NCI-H1417 treated with DMSO at 0.1 percent for 48 hours (cell line): ENCODE measurements around the gene APOH.

Experiments used
- DNase-seq: peaks from one replicate; lab custom pipeline; 2025; lab: John Stamatoyannopoulos, UW

APOH gene

DNA sequence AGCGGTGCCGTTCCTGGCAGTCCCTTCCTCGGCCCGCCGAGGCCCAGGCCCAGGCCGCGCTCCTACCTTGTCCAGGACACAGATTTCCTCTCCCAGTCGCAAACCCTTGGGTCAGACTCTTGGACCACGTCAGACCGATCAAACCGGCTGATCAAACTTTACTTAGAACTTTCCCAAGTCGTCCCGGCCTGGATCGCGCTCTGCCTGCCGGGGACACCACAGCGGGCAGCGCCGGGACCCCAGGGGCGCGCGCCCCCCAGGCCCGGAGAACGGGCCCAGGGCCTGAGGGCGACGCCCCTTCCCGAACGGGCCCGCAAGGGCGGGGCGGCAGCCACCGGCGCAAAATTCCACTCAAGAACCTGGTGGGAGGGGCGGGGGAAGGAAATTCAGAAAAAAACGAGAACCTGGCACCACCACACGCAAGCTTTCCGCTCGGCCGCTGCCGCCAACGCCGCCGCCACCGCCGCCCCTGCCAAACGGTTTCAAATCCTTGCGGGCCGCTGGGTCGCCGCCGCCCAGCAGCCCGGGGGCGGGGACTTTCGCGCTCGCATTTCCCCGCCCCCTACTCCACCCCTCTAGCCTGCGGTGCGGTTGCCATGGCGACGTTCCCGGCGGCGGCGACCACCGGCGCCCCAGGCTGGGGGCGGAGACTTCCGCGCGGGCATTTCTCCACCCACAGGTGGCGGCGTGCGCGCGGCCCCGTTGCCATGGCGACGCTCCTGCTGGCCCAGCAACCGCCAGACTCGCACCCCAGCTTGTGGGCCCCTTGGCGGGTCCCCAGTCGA is 37.4 kb downstream of the APOH start, which contains the start of gene CEP112:
Gene CEP112, minus strand, starts transcription at position 541 of the 785 bp plus-strand sequence.
- DNase-seq: peak; percentile 34

- no peak for DNase-seq
These were observed 38.2 kb downstream of the APOH start for GRCh38 chr17:66190738-66191592.

DNA sequence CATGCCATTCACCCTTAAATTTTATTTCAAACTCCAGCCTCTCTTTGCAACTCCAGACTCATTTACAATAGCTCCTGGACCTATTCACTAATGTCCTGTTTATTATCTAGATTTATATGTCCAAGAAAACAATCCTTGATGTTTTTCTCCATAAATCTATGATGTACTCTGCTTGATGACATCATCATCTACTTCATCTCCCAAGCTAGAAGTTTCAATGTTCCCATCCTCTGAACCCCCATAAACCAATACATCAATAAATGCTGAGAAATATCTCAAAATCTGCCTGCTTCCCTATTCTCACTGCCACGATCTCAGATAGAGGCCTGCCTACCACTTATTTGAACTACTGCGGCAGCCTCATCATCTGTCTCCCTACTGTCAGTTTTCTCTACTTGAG is 41.5 kb downstream of the APOH start:
- DNase-seq: no peak

- no peak for DNase-seq
These were observed 43.4 kb downstream of the APOH start for GRCh38 chr17:66185862-66186261.

GRCh38 chr17:66184392-66184791 is 44.8 kb downstream of the APOH start:
- no peak for DNase-seq

GRCh38 chr17:66183529-66183928 is 45.7 kb downstream of the APOH start:
- DNase-seq: no peak

- no peak for DNase-seq
These were observed 50.6 kb downstream of the APOH start for GRCh38 chr17:66178642-66179041.

DNA sequence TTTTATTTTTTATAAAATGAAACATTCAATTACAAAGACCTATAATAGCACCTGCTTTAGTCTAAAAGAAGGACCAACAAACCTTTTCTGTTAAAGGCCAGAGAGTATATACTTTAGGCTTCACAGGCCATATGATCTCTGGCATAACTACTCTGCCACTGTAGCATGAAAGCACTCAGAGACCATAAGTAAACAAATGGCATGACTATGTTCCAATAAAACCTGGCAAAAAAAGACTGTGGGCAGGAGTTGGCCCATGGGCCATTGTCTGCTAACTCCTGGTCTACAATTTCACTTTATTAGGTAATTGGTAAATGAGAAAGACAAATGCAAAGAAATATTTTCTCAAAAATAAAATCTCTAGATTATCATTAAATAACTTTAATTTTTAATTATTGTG is 52.2 kb downstream of the APOH start:
- no peak for DNase-seq

- no peak for DNase-seq
These were observed 53.3 kb downstream of the APOH start for GRCh38 chr17:66175892-66176291.

DNA sequence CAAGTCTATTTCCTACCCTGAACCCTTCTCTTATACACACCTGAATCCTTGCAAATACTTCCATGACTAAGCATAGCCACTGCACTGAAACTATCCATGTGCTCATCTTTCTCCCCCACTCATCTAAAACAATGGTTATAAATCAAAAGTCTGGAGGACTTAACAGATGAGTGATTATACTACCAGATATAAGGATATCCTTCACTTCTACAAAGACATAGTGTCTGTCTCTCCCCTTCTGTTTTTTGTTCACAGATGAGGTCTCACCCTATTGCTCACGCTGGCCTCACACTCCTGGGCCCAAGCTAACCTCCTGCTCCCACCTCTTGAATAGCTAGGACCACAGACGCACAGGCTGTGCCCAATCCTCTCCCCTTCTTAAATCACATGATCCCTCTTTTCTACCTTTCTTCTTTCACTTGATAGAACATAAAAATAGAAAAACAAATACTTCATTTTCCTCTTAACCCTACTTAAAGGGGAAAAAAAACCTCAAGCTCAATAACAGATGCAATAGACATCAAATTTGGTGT is 56.5 kb downstream of the APOH start:
- no peak for DNase-seq

DNA sequence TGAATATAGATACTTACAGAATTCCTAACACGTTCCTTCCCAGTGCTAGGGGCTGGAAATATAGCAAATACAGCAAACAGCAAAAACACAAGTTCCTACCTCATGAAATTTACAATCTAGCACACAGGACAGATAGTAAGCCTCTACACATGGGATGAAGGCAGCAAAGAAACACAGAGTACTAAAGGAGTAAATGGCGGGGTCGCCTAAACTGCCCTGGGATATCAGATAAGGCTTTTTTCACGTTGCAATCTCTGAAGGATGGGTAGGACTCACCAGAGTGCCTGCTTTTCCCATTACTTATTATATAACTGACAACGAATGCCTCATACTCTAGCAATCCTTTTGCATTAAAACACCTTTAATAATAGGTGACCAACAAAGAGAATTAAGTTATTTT is 57.1 kb downstream of the APOH start:
- DNase-seq: no peak

GRCh38 chr17:66171692-66172091 is 57.5 kb downstream of the APOH start:
- no peak for DNase-seq

GRCh38 chr17:66171172-66171571 is 58.0 kb downstream of the APOH start:
- DNase-seq: no peak

- DNase-seq: no peak
These were observed 59.4 kb downstream of the APOH start for GRCh38 chr17:66169839-66170238.

DNA sequence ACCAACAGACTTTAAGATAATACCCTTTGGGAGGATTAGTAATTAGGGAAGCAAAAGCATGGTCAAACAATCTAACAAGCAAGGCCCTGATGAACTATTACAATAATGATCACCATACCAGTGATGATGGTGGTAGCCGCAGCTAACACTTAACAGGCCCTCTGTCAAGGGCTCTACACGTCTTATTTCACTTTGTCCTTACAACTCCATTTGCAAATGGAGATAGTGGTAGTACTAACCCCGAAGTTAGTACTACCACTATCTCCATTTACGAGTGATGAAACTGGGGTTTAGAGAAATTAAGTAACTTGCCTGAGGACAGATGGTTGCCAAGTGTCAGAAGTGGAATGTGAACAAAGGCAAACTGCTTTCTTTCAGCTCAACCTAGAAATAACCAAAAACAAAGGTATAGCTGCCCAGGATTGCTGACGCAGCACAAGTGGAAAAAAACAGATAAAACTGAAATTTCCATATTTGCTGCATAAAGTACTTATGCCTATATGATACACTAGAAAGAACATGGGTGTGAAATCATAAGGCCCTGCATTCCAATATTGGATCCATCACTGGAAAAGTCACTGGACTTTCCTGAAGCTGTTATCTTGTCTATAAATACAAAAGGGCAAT is 61.9 kb downstream of the APOH start:
- DNase-seq: no peak

- peak; percentile 33 for DNase-seq
These were observed 63.6 kb downstream of the APOH start for GRCh38 chr17:66165537-66166123.
